HG03135 (cell line): ENCODE measurements around the gene PEX5L.
A peak's percentile ranks its signal among the peaks of the same experiment; 100 is the strongest.

Source experiments
- ATAC-seq: cut with Tn5 transposase; IDR thresholded peaks from one replicate; pipeline ENCODE4 v1.9.1; 2021; ENCODE audit warnings: mild to moderate bottlenecking, moderate library complexity; ENCODE audit not compliant: unreplicated experiment

PEX5L gene

DNA sequence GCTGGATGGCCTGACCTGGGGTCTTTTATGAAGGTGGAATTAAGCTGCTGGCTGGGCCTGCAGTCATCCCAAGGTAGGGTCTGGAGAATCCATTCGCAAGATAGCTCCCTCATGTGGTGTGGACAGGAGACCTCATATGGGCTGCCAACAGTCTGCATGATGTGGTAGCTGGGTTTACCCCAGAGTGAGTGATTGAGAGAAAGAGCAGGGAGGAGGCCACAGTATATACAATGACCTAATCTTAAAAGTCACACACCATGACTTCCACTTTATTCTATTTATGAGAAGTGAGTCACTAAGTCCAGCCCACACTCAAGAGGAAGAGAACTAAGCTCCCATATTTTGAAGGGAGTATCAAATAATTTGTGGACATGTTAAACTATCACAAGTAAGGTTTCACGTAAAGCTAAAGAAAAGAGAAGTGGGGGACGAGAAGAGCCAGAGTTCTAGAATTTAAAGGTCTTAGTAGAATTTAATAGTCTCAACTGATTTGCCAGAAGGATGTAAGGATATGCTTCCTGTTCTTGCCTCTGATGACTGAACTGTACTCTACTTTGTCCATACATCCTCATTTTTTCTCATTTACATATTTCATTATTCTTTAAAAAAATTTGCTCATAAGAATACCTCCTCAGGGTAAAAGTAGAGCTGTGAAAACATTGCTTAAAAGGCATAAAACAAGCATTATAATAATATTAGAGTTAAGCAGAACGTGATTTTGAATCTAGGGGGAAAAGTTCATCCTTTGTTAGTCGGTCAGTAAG is 184.4 kb downstream of the PEX5L start:
- no peak for ATAC-seq

DNA sequence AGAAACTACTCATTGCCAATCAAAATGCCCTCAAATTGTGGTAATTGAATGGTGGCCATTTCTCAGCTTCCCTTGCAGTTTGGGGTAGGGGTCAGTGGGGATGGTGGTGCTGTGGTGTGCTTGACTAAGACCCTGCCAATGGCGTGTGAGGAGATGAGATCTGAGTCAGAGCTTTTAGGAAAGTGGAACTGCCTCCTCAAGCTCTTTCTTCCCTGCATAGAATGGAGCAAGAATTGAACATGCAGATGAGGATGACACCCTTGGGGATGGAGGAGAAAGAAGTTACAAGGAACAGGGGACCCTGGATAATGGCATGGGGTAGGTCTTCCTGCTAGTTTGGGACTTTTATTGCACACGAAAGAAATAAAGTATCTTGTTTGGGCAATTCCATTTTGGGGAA is 188.0 kb downstream of the PEX5L start:
- no peak for ATAC-seq

DNA sequence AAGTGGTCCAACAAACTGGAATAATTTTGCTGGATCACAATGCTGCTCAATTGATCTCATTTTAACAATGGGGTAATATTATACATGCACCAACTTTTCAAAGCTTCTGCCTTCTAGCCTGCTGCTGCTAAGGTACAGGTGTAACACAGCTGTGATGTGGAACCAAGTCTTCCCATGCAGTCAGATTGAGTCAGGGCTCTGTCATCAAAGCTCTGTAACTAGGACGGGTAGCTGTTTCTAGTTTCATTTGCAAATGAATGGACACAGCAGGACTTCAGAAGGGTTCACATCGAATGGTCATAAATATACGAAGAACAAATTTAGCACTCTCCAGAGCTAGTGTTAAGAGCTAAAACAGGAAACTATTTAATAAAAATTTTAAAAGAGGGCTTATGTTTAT is 194.7 kb downstream of the PEX5L start:
- no peak for ATAC-seq

DNA sequence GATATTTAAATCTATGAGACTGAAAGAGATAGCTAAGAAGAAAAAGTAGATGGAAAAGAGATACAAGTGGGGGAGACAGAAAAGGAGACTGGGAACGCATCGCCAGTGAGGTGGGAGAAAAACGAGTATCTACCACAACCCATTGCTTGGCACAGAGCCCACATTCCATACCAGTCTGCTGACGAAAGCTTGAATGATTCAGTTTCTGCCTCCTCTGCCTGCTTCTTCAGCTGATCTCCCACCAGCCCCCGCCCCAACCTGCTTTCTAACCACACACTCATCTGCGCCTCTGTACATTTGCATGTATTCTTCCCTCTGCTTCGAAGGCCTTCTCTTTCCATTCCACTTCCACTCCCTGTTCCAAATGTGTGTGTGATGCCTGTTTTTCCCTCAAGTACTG is 195.8 kb downstream of the PEX5L start:
- ATAC-seq, result no peak

DNA sequence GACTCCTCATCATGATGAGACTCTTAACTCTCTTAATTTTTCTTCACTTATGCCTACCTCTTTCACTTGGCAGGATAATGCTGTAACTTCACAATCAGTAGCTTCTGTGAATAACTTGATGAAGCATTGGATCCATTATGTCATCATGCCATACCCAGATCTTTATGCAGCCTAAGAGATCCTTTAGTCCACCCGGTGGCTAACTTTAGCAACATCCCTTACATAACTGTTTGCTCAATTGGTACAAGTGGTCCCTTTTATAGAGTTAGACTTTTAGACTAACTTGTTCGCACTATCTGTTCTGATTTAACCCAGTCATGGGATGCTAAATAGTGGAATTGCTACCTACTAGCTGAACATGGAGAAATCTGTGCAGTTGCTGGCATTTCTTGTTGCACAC is 199.4 kb downstream of the PEX5L start:
- ATAC-seq, result no peak

DNA sequence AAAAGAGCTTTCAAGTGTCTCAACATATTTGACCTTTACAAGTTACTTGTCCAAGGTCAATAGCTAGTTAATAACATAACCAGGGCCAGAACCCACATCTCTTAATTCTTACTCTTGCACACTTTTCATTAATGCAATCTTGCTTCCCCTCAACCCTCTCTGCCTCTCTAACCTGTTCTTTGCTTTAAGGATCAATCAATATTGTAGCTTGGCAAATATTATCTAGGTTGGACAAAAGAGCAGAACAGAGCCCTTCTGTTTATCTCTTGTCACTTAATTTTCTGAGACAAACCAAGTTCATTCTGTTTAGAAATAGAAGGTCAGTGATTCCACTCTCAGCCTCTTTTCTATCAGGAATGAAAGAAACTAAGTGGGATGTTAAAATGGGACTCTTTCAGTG is 203.4 kb downstream of the PEX5L start:
- ATAC-seq, result no peak

DNA sequence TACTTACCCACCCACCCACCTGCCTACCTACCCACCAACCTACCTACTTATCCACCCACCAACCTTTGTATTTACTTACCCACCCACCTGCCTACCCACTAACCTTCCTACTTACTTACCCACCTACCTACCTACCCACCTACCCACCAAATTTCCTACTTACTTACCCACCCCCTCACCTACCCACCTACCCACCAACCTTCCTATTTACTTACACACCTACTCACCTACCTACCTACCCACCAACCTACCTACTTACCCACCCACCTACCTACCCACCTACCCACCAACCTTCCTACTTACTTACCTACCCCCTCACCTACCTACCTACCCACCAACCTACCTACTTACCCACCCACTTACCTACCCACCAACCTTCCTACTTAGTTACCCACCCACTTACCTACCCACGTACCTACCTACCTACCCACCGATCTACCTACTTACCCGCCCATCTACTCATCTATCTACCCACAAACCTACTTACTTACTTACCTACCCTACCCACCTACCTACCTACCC is 204.3 kb downstream of the PEX5L start:
- ATAC-seq, result no peak

DNA sequence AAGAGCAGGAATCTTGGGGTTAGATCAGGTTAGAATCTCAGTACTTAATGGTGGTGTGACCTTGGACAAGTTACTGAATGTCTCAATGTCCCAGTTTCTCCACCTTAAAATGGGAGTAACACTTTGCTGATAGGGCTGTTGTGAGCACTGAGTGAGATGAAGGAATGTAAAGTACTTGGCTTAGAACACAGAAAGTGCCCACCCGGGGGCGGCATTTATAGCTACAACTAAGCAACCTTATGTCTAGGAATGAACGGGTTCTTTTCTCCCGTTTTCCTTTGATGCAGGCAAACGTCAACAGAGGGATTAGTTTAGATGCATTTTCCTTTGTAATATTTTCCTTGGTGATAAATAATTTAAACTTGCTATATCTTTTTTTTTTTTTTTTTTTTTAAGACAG is 207.3 kb downstream of the PEX5L start:
- ATAC-seq, result no peak

DNA sequence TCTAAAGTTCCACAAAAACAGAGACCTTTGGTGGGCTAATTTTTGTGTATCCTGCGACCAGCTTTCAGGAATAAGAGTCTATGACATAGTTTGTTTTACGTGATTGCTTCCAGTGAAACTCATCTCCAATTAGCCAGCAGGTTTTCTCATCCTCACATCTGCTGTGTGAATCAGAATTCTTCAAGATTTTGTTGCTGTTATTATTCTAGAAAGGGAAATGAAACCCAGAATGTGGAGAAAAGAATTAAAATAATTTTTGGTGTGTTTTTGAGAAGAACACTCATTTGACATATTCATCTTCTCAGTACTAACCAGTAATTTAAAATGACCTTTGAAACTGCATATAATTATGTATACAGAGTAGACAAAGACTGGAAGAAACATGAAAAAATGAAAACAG is 208.0 kb downstream of the PEX5L start:
- ATAC-seq, result no peak

DNA sequence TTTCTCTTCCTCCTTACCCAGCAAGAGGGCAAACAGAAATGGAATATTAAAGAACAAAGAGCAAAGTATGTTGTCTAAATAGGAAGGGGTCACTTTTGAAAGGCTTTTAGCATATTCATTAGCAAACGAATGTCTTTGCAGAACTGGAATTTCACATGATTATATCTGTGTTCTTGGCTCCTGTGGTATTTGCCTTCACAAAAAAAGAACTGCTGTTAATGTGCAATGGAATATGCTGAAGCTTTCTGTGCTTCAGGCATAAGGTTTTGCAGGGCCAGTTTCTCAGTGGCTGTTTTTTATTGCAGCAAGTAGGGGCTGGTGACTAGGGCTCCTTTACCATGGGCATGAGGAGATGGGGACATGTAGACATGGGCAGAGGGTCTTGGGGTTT is 210.5 kb downstream of the PEX5L start:
- ATAC-seq, result no peak

DNA sequence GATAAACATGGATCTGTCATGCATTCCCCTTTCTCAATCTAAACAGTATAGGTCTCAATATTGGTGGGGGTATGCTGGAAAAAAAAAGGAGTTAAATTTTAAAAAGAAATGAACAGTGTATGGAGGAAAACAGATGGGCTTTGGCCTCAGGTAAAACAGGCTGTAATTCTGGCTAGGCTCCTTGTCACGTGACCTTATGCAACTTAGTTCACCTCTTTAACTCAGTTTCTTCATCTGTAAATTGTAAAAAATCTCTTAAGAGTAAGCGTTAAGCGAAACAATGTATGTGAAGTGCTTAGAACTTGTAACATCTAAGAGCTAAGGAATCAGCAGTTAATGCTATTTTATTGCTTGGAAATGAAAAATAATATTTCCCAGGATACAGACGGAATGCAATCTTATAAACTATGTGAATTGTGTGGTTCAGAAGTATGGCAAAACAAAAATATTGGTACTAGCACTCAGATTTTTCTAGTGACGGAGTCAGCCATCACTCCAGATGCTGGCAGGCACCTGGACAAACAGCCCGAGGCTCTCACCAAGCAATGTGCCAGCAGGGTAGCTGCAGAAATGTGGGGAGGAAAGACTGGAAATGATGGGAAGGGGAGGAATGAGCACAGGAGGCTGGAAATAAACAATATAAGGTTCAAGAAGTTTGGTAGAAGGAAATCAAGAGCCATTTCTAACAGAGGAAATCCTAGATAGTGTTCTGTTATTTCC is 211.1 kb downstream of the PEX5L start:
- ATAC-seq, result no peak

DNA sequence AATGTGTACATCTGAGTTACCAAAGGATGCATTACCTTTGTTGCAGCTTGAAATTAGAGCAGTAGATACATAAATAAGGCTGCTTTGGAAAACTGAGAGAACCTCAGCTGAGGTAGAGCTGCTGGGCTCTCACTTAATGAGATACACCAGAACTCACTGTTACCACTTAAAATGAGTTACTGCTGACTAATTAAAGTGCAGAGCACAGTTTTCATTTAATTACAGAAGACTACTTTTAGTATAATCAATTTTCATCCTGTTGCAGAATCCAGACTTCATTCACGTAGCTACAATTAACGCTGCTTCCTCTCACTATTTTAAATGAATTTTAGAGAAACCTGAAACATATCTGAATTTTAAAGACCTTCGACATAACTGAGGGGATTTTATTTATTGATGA is 214.4 kb downstream of the PEX5L start:
- no peak for ATAC-seq

DNA sequence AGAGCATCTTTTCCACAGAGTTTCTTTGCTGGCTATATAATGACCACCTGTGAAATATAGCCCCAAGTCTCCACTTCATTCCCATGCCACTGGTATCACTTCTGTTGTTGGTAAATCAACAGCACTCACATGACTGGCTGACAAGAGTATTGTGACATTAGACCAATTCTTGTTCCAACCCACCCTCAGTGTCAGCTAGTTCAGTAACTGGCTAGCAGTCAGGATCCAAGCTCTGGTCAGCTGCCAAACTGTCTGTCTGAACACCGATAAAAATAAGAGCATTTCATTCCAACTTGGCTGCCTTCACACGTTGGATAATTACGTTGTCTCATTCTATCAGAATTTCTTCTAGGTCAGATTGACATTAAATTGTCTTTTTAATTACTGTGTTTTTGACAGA is 217.4 kb downstream of the PEX5L start:
- ATAC-seq, result no peak

DNA sequence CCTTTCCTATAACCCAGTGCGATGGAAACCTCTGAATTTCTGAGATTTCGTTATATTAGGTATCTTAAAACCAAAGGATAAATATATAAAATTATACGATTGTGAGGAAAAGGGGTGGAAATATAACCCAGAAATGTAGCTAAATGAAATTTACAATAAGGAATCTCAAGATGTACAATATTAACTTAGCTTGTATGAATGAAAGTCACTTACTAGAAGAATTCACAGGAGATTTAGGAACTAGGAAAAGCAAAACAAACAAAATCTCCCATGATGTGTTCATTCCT is 224.7 kb downstream of the PEX5L start:
- no peak for ATAC-seq

DNA sequence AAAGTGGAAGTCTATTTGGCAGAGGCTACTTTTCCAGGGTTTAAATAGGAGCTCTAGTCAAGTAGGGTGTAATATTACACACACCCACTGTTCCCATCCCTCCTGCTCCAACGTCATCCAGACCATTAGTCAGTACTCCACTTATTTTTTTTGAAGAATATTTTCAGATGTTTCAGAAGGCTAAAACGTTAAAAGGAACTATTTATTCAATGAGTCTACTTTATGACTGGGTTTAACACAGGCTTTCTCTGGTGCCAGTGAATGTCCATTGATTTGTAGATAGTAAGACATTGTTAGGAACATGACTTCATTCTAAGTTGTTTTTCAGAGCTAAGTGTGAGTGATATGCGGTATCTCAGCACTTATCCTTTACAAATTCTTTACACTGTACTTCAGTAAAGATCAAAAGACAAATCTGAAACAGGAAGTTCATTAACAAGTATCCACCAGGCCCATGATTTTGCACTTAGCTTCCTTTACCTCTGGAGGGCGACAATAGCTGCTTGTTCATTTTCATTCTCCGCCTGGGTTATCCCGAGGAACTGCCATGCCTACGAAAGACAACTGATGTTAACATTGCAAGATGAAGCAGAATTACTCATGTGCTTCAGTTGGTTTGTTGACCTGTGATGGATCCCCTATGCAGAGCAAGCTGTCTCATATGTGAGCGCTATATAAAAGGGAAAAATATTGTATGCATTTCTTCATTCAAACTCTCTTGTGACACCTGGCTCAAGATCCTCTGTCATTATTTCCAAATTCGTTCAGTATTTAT is 225.2 kb downstream of the PEX5L start:
- peak; percentile 88 for ATAC-seq

DNA sequence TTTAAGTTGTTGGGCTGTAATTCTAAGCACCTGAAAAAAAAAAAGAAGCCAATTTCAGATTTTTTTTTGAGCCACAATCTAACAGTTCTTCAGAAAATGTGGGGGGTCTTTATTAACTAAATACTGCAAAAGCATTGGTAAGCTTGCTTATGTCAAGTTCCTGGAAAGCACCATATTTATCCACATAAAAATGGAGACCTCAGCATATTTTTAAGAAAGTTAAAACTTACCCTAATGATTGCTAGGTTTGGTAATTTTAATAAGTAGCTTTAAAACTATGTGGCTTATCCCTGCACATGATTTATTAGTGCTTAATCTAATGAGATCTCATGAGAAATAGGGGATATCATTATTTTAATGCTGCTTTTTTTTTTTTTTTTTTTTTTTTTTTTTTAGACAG is 227.1 kb downstream of the PEX5L start:
- no peak for ATAC-seq

DNA sequence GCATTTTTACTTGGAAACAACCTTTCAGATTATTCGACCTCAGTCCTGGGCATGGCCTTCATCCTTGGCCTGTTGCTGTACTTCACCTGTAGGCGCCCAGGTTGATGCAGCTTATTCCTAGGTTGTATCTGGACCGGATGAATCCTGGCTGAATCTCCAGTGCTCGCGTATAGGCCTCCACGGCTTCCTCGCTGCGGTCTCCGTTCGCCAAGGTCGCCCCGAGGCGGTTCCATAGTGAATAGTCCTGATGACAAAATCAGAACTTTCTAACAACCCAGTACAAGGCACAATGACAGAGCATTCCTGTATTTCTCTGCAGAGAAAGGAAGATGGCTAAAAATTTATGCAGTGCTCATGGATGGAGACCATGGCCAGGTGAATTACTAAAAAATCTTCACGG is 229.1 kb downstream of the PEX5L start:
- ATAC-seq, result no peak

DNA sequence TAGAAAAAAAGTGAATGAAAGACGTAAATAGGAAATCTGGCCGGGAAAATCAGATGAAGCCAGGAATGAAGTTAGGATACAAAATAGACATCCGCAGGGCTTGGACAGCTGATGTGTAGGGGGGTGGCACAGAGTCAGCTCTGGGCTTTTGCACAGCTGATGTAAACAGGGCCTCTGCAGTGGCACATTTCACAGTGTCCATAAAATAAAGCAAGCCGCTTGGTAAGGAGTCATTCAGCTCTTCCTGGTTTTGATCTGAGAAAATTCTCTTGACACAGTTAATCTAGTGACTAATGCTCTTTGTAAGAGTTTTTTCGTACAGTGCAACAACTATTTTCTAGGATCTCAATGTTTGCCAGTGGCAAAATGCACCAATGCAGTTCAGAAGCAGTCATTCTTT is 230.6 kb downstream of the PEX5L start:
- ATAC-seq, result no peak

DNA sequence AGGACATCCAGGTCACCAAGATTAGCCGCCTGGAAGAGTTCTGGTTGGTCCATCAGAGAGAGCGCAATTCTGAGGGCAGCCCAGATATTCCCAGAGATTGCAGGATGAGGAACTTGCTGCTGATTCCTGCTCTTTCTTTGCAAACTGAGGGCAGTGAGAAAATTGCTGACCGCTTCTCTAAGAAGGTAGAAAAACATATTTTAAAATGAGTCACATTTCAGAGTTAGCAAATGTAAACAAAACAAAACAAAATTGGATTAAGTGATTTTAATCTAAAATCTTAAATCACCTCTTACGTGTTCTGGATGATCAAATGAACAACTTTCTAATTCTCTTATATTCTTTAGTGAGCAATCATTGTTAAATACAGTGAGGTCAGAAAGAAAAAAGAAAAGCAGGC is 234.9 kb downstream of the PEX5L start:
- ATAC-seq, result no peak

DNA sequence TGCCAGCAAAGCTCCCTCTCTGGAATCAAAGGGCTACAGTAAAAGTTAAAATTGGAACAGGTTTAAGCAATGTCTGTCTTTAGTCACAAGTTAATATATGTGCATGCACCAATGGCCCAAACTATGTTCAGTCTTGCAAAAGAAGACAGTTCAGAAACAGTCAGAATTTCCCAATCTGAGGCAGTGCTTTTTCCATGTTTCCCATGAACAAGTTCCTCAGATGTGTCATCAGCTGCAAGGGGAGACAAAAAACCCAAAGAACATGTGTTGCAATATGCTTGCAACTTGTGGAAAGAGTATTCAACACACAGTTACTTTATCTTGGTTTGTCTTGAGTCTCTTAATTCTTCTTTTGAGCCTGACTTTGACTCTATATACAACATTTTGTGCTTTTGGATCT is 235.5 kb downstream of the PEX5L start:
- ATAC-seq, result no peak

DNA sequence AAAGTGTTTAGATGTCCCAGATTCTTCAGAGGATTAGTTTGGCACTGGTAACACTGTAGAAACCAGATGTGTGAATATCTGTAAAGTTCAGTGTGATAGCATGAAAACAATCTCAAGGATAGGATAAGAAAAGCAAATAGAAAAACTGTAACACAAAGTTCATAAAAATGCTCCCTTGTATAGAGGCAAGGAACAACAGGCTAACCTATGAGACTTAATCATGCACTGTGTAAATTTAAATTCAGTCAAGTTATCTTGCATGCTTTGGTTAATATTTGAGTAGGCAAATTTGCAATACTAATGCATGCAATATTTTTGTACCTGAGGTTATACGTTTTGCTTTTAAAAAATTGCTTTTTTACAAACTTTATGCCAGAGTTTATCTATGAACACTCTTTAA is 239.5 kb downstream of the PEX5L start:
- no peak for ATAC-seq

DNA sequence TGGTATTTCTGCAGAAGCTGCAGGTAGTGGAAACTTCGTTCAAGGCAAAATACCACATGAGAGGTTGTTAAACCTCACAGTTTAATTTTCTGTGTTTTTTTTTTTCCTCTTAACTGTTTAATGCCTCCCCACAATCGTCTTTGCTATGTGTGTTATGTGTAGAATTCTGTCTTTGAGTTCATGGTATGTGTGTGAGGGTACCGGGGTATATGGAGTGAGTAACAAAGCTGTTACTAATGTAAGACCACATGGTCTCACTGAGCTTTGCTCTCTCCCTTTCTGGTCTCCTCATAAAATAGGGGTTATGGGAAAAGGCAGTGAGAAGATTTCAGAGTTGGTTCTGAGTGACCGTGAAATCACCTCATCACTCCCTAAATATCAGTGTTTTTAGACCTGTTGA is 240.3 kb downstream of the PEX5L start:
- no peak for ATAC-seq
